HEK293 (cell line): Measurements from ENCODE around the gene PHYKPL.

Source experiments
- CTCF ChIA-PET: fragments of 350-600 bp; formaldehyde crosslinking; extraction: SDS; loops from one replicate; lab custom pipeline; 2021; ENCODE audit warnings: antibody characterized with exemption; lab: Yijun Ruan, JAX
- POLR2A ChIA-PET: fragments of 300-600 bp; formaldehyde crosslinking; extraction: SDS; loops from one replicate; lab custom pipeline; 2020; ENCODE audit warnings: antibody characterized with exemption, inconsistent platforms; lab: Yijun Ruan, JAX
- H3K27ac ChIP-seq: fragments of 200-500 bp; sonication (Bioruptor generic); 2 replicates; pipeline ENCODE4 v1.5.1; 2014; ENCODE audit warnings: low read depth, low read length, control low read depth, inconsistent platforms; ENCODE audit errors: extremely low read depth
- H3K36me3 ChIP-seq, 2 experiments: fragments of 200-500 bp in 1 of 2; sonication (Bioruptor generic) in 1 of 2; 1 replicate in 1 of 2; 2 replicates in 1 of 2; pipeline ENCODE4 v1.5.1; 2014 to 2017; ENCODE audit warnings: inconsistent platforms in 2 of 2, low read length in 2 of 2; ENCODE audit not compliant: control insufficient read depth in 2 of 2, insufficient read depth in 1 of 2
- H3K4me1 ChIP-seq: fragments of 200-500 bp; sonication (Bioruptor generic); 2 replicates; pipeline ENCODE4 v1.5.1; 2014; ENCODE audit warnings: mild to moderate bottlenecking, low read length, inconsistent platforms; ENCODE audit not compliant: control insufficient read depth, insufficient read depth
- H3K4me3 ChIP-seq: 2 replicates; pipeline ENCODE4 v1.5.1; 2011; ENCODE audit warnings: low read depth, mild to moderate bottlenecking, control low read depth, low read length, moderate library complexity
- H3K9me3 ChIP-seq: fragments of 200-500 bp; sonication (Bioruptor generic); 2 replicates; pipeline ENCODE4 v1.5.1; 2014; ENCODE audit warnings: low read depth, low read length, inconsistent platforms; ENCODE audit not compliant: control insufficient read depth, insufficient read depth
- BCL11B ChIP-seq: fragments of 450-650 bp; formaldehyde crosslinking; IDR thresholded peaks from 2 replicates; pipeline ENCODE4 v1.5.1; 2016; ENCODE audit warnings: low read depth, missing biosample characterization, missing genetic modification characterization
- GLIS1 ChIP-seq: fragments of 450-650 bp; formaldehyde crosslinking; IDR thresholded peaks from 2 replicates; pipeline ENCODE4 v1.5.1; 2016; ENCODE audit warnings: missing biosample characterization, missing genetic modification characterization
- KLF1 ChIP-seq: fragments of 450-650 bp; formaldehyde crosslinking; IDR thresholded peaks from 2 replicates; pipeline ENCODE4 v1.5.1; 2016; ENCODE audit warnings: missing biosample characterization, missing genetic modification characterization
- MYNN ChIP-seq: fragments of 450-650 bp; formaldehyde crosslinking; IDR thresholded peaks from 2 replicates; pipeline ENCODE4 v1.5.1; 2016; ENCODE audit warnings: missing biosample characterization, missing genetic modification characterization, borderline replicate concordance
- OSR2 ChIP-seq: fragments of 450-650 bp; formaldehyde crosslinking; IDR thresholded peaks from 2 replicates; pipeline ENCODE4 v1.5.1; 2016; ENCODE audit warnings: missing biosample characterization, missing genetic modification characterization
- PRDM1 ChIP-seq: fragments of 450-650 bp; formaldehyde crosslinking; IDR thresholded peaks from 2 replicates; pipeline ENCODE4; 2016; ENCODE audit warnings: missing biosample characterization, missing genetic modification characterization
- REST ChIP-seq: fragments of 450-650 bp; formaldehyde crosslinking; IDR thresholded peaks from 2 replicates; pipeline ENCODE4 v1.5.1; 2016; ENCODE audit warnings: missing biosample characterization, missing genetic modification characterization
- WT1 ChIP-seq: fragments of 450-650 bp; formaldehyde crosslinking; IDR thresholded peaks from 2 replicates; pipeline ENCODE4 v1.5.1; 2016; ENCODE audit warnings: missing biosample characterization, missing genetic modification characterization
- ZBTB26 ChIP-seq: fragments of 450-650 bp; formaldehyde crosslinking; optimal IDR thresholded peaks from 2 replicates; pipeline ENCODE3; 2016; ENCODE audit warnings: missing biosample characterization, mild to moderate bottlenecking, missing genetic modification characterization
- ZFP69B ChIP-seq: fragments of 450-650 bp; formaldehyde crosslinking; IDR thresholded peaks from 2 replicates; pipeline ENCODE4 v1.5.1; 2016; ENCODE audit warnings: missing biosample characterization, missing genetic modification characterization
- ZNF112 ChIP-seq: fragments of 450-650 bp; formaldehyde crosslinking; IDR thresholded peaks from 2 replicates; pipeline ENCODE4 v1.5.0; 2017; ENCODE audit warnings: missing biosample characterization, missing genetic modification characterization
- ZNF18 ChIP-seq: fragments of 450-650 bp; formaldehyde crosslinking; IDR thresholded peaks from 2 replicates; pipeline ENCODE4 v1.5.1; 2016; ENCODE audit warnings: missing biosample characterization, missing genetic modification characterization
- ZNF23 ChIP-seq: fragments of 450-650 bp; formaldehyde crosslinking; IDR thresholded peaks from 2 replicates; pipeline ENCODE4 v1.5.1; 2016; ENCODE audit warnings: missing biosample characterization, missing genetic modification characterization, borderline replicate concordance
- ZNF266 ChIP-seq: fragments of 450-650 bp; formaldehyde crosslinking; IDR thresholded peaks from 2 replicates; pipeline ENCODE4 v1.5.1; 2016; ENCODE audit warnings: missing biosample characterization, missing genetic modification characterization, low read depth
- ZNF324 ChIP-seq: fragments of 450-650 bp; formaldehyde crosslinking; IDR thresholded peaks from 2 replicates; pipeline ENCODE4 v1.5.1; 2016; ENCODE audit warnings: missing biosample characterization, missing genetic modification characterization
- ZNF530 ChIP-seq: fragments of 450-650 bp; formaldehyde crosslinking; IDR thresholded peaks from 2 replicates; pipeline ENCODE4 v1.5.1; 2016; ENCODE audit warnings: low read depth, missing biosample characterization, missing genetic modification characterization
- ZNF544 ChIP-seq: fragments of 450-650 bp; formaldehyde crosslinking; IDR thresholded peaks from 2 replicates; pipeline ENCODE4 v1.5.0; 2017; ENCODE audit warnings: missing biosample characterization, missing genetic modification characterization
- ZNF555 ChIP-seq: fragments of 450-650 bp; formaldehyde crosslinking; conservative IDR thresholded peaks from 2 replicates; pipeline ENCODE4 v1.5.1; 2017; ENCODE audit warnings: missing biosample characterization, mild to moderate bottlenecking, missing genetic modification characterization, inconsistent platforms
- ZNF596 ChIP-seq: fragments of 450-650 bp; IDR thresholded peaks from 2 replicates; pipeline ENCODE4 v1.5.0; 2018; ENCODE audit warnings: missing biosample characterization, mild to moderate bottlenecking, missing genetic modification characterization, moderate library complexity
- ZNF677 ChIP-seq: fragments of 450-650 bp; IDR thresholded peaks from 2 replicates; pipeline ENCODE4 v1.5.0; 2018; ENCODE audit warnings: missing biosample characterization, mild to moderate bottlenecking, missing genetic modification characterization, moderate library complexity
- ZNF776 ChIP-seq: fragments of 450-650 bp; formaldehyde crosslinking; IDR thresholded peaks from 2 replicates; pipeline ENCODE4 v1.5.0; 2017; ENCODE audit warnings: missing biosample characterization, missing genetic modification characterization, borderline replicate concordance
- ZSCAN18 ChIP-seq: fragments of 450-650 bp; formaldehyde crosslinking; IDR thresholded peaks from 2 replicates; pipeline ENCODE4 v1.5.1; 2016; ENCODE audit warnings: missing biosample characterization, missing genetic modification characterization

The PHYKPL gene

GRCh38 chr5:178273041-178273440, 40.4 kb upstream of the PHYKPL start:
- Histone ChIP-seq H3K4me1 (no peaks in the 10 kb centered on the region), H3K4me3 (no peak overlapping the region), H3K27ac (no peak overlapping the region), H3K36me3 (no peaks in the 10 kb centered on the region), H3K9me3 (no peaks in the 10 kb centered on the region)
- CTCF ChIA-PET = interaction anchor here (0.5 to 1.2 kb wide), 4 partner anchors 10 to 317 kb away, joined by 3 to 4 read pairs (median 3); partner anchors contain the start of gene COL23A1
- TF ChIP-seq KLF1 (tag by site-specific recombination) (no peak), ZSCAN18 (tag by site-specific recombination) (no peak), BCL11B (tag by site-specific recombination) (no peak), ZNF112 (tag by site-specific recombination) (no peak), ZNF776 (tag by site-specific recombination) (no peak), GLIS1 (tag by site-specific recombination) (no peak)
- POLR2A ChIA-PET = no interaction called here

GRCh38 chr5:178272591-178272990, 40.0 kb upstream of the PHYKPL start:
- no peak for TF ChIP-seq ZNF530 (tag by site-specific recombination)
- no peak for TF ChIP-seq ZNF112 (tag by site-specific recombination)
- TF ChIP-seq ZFP69B (tag by site-specific recombination) = no peak
- no peak for TF ChIP-seq ZNF544 (tag by site-specific recombination)
- TF ChIP-seq ZBTB26 = no peak
- TF ChIP-seq WT1 (tag by site-specific recombination) = no peak
- TF ChIP-seq MYNN = no peak
- TF ChIP-seq ZNF596 (tag by site-specific recombination) = no peak
- no peak for TF ChIP-seq PRDM1 (tag by site-specific recombination)
- TF ChIP-seq, all 188 proteins: peak for 0
- Histone ChIP-seq H3K27ac (no peak overlapping the region), H3K4me1 (no peaks in the 10 kb centered on the region), H3K36me3 (no peaks in the 10 kb centered on the region), H3K4me3 (no peak overlapping the region), H3K9me3 (no peaks in the 10 kb centered on the region)
- ChIA-PET CTCF (interaction anchor here (1.1 to 1.2 kb wide), 2 partner anchors 11 to 317 kb away, joined by 3 read pairs; partner anchors contain the start of gene COL23A1), POLR2A (no interaction called here)

- no peaks in the 10 kb centered on the region for H3K9me3 ChIP-seq
- ChIA-PET CTCF (interaction anchor here (0.6 to 1.7 kb wide), 4 partner anchors 8 to 318 kb away, joined by 3 to 4 read pairs (median 4); partner anchors contain the start of gene COL23A1), POLR2A (no interaction called here)
- H3K36me3 ChIP-seq = no peaks in the 10 kb centered on the region
- no peaks in the 10 kb centered on the region for H3K4me1 ChIP-seq
- H3K4me3 ChIP-seq = no peak overlapping the region
- H3K27ac ChIP-seq = no peak overlapping the region
- no peak for TF ChIP-seq GLIS1 (tag by site-specific recombination)
- no peak for TF ChIP-seq ZNF677 (tag by site-specific recombination)
- TF ChIP-seq ZNF266 = no peak
- TF ChIP-seq ZNF18 (tag by site-specific recombination) = no peak
- no peak for TF ChIP-seq ZNF23 (tag by site-specific recombination)
- TF ChIP-seq OSR2 (tag by site-specific recombination) = no peak
- no peak for TF ChIP-seq ZNF555 (tag by site-specific recombination)
- no peak for TF ChIP-seq ZNF324 (tag by site-specific recombination)
- no peak for TF ChIP-seq REST
These were observed 39.3 kb upstream of the PHYKPL start for GRCh38 chr5:178271726-178272479.
